NCI-H1417 treated with DMSO at 0.1 percent for 48 hours (cell line): ENCODE measurements around the gene HTR6.
"Not testable (repeated sequence)": the region's sequence is repeated elsewhere in the genome, so short reads cannot be mapped to it uniquely, and the experiment has no call there.

Experiments
- DNase-seq: peaks from one replicate; lab custom pipeline; 2025; lab: John Stamatoyannopoulos, UW

The HTR6 gene

GRCh38 chr1:19639228-19639627 is 25.4 kb upstream of the HTR6 start:
- not testable (repeated sequence) for DNase-seq

- DNase-seq: no peak
These were observed 24.7 kb upstream of the HTR6 start for GRCh38 chr1:19639999-19640362.

GRCh38 chr1:19640363-19641316 is 24.0 kb upstream of the HTR6 start:
- no peak for DNase-seq

- no peak for DNase-seq
These were observed 21.6 kb upstream of the HTR6 start for GRCh38 chr1:19643121-19643520.

- DNase-seq: no peak
These were observed 20.9 kb upstream of the HTR6 start, which contains the start of gene NBL1 for GRCh38 chr1:19643602-19644394. TSS of gene NBL1 (plus strand) at chr1:19644311. CDS start at chr1:19655031, 10,720 bp downstream.

GRCh38 chr1:19644395-19644680 is 20.3 kb upstream of the HTR6 start:
- DNase-seq: no peak

GRCh38 chr1:19644681-19645410 is 19.8 kb upstream of the HTR6 start:
- no peak for DNase-seq

GRCh38 chr1:19645411-19646251 is 19.0 kb upstream of the HTR6 start:
- DNase-seq: no peak

GRCh38 chr1:19646377-19647319 is 18.0 kb upstream of the HTR6 start:
- no peak for DNase-seq

- DNase-seq: no peak
These were observed 17.0 kb upstream of the HTR6 start for GRCh38 chr1:19647643-19648042.

- no peak for DNase-seq
These were observed 16.4 kb upstream of the HTR6 start for GRCh38 chr1:19648239-19648638.

- no peak for DNase-seq
These were observed 16.0 kb upstream of the HTR6 start for GRCh38 chr1:19648689-19649088.

GRCh38 chr1:19650416-19651140 is 14.1 kb upstream of the HTR6 start:
- DNase-seq: no peak

- DNase-seq: no peak
These were observed 13.4 kb upstream of the HTR6 start for GRCh38 chr1:19651141-19651737.

GRCh38 chr1:19654386-19654785 is 10.3 kb upstream of the HTR6 start:
- no peak for DNase-seq

GRCh38 chr1:19654886-19655717 is 9.6 kb upstream of the HTR6 start:
- DNase-seq: no peak

- DNase-seq: no peak
These were observed 9.0 kb upstream of the HTR6 start for GRCh38 chr1:19655718-19656080.

- DNase-seq: no peak
These were observed 8.4 kb upstream of the HTR6 start for GRCh38 chr1:19656134-19656779.
